Mesenchymal stem cell (in vitro differentiated cells and primary cell): Measurements from ENCODE around the gene SPINDOC.

Experiments used
- DNase-seq: peaks from one replicate; pipeline ENCODE4 v3.0.0-alpha.2; 2013
- H2AFZ ChIP-seq: one replicate; pipeline ENCODE4 v1.6.1; 2013; ENCODE audit warnings: low read depth, mild to moderate bottlenecking, control low read depth, inconsistent platforms, low read length, moderate library complexity
- H2AK5ac ChIP-seq: 2 replicates; pipeline ENCODE4 v1.6.1; 2013; ENCODE audit warnings: low read length, moderate library complexity, mild to moderate bottlenecking, inconsistent platforms; ENCODE audit not compliant: severe bottlenecking
- H2BK120ac ChIP-seq: one replicate; pipeline ENCODE4 v1.6.1; 2013; ENCODE audit warnings: low read depth, mild to moderate bottlenecking, inconsistent platforms, low read length, moderate library complexity
- H2BK12ac ChIP-seq, 2 experiments: one replicate each; pipeline ENCODE4 v1.6.1; 2013; ENCODE audit warnings: inconsistent platforms in 2 of 2, low read length in 2 of 2, mild to moderate bottlenecking in 2 of 2, moderate library complexity in 2 of 2, control low read depth in 1 of 2
- H2BK15ac ChIP-seq: one replicate; pipeline ENCODE4 v1.6.1; 2013; ENCODE audit warnings: mild to moderate bottlenecking, low read depth, inconsistent platforms; ENCODE audit not compliant: poor library complexity, severe bottlenecking
- H2BK5ac ChIP-seq: 2 replicates; pipeline ENCODE4 v1.6.1; 2013; ENCODE audit warnings: low read depth, mild to moderate bottlenecking, low read length, control low read depth, inconsistent platforms; ENCODE audit not compliant: poor library complexity, severe bottlenecking
- H3K14ac ChIP-seq, 2 experiments: one replicate each; pipeline ENCODE4 v1.6.1; 2013; ENCODE audit warnings: inconsistent platforms in 2 of 2, low read length in 2 of 2, control low read depth in 1 of 2, mild to moderate bottlenecking in 1 of 2, moderate library complexity in 1 of 2
- H3K18ac ChIP-seq, 2 experiments: one replicate each; pipeline ENCODE4 v1.6.1; 2013; ENCODE audit warnings: inconsistent platforms in 2 of 2, low read length in 2 of 2, control low read depth in 1 of 2, low read depth in 1 of 2, mild to moderate bottlenecking in 1 of 2
- H3K23ac ChIP-seq, 2 experiments: one replicate each; pipeline ENCODE4 v1.6.1; 2013; ENCODE audit warnings: inconsistent platforms in 2 of 2, low read length in 2 of 2, mild to moderate bottlenecking in 2 of 2, moderate library complexity in 2 of 2, control low read depth in 1 of 2
- H3K27ac ChIP-seq: 2 replicates; pipeline ENCODE4 v1.5.1; 2013; ENCODE audit warnings: mild to moderate bottlenecking, moderate library complexity, low read length, control low read depth, inconsistent platforms; ENCODE audit not compliant: poor library complexity, severe bottlenecking
- H3K27me3 ChIP-seq, 2 experiments: 2 replicates each; pipeline versions ENCODE4 v1.6.1 to v1.7.0; 2013; ENCODE audit warnings: low read length in 2 of 2, mild to moderate bottlenecking in 2 of 2, moderate library complexity in 2 of 2, control low read depth in 1 of 2, inconsistent platforms in 1 of 2; ENCODE audit not compliant: control insufficient read depth in 1 of 2, insufficient read depth in 1 of 2
- H3K36me3 ChIP-seq, 2 experiments: 2 replicates each; pipeline versions ENCODE4 v1.6.1 to v1.7.0; 2013; ENCODE audit warnings: low read length in 2 of 2, control low read depth in 1 of 2, inconsistent platforms in 1 of 2, low read depth in 1 of 2, mild to moderate bottlenecking in 1 of 2; ENCODE audit not compliant: insufficient read depth in 2 of 2, control insufficient read depth in 1 of 2
- H3K4ac ChIP-seq, 2 experiments: one replicate each; pipeline ENCODE4 v1.6.1; 2013; ENCODE audit warnings: inconsistent platforms in 2 of 2, low read length in 2 of 2, mild to moderate bottlenecking in 2 of 2, moderate library complexity in 2 of 2, control low read depth in 1 of 2, low read depth in 1 of 2
- H3K4me1 ChIP-seq: 2 replicates; pipeline ENCODE4 v1.6.1; 2013; ENCODE audit warnings: low read depth, low read length, control low read depth; ENCODE audit not compliant: control insufficient read depth, insufficient read depth
- H3K4me2 ChIP-seq: 2 replicates; pipeline ENCODE4 v1.6.1; 2013; ENCODE audit warnings: low read length, mild to moderate bottlenecking, inconsistent platforms; ENCODE audit not compliant: poor library complexity, severe bottlenecking
- H3K4me3 ChIP-seq, 2 experiments: 2 replicates each; pipeline versions ENCODE4 v1.5.1 to v1.7.0; 2013; ENCODE audit warnings: low read length in 2 of 2, mild to moderate bottlenecking in 2 of 2, control low read depth in 1 of 2, low read depth in 1 of 2; ENCODE audit not compliant: insufficient read depth in 1 of 2
- H3K79me1 ChIP-seq: replicated peaks from 2 replicates; pipeline ENCODE4 v1.6.1; 2013; ENCODE audit warnings: mild to moderate bottlenecking, control low read depth, low read length, inconsistent platforms; ENCODE audit not compliant: poor library complexity, severe bottlenecking
- H3K9ac ChIP-seq: 2 replicates; pipeline ENCODE4 v1.7.0; 2013; ENCODE audit warnings: mild to moderate bottlenecking, low read length, moderate library complexity
- H3K9me3 ChIP-seq: 2 replicates; pipeline ENCODE4 v1.7.0; 2013; ENCODE audit warnings: mild to moderate bottlenecking, low read length; ENCODE audit not compliant: control insufficient read depth
- H4K8ac ChIP-seq: one replicate; pipeline ENCODE4 v1.6.1; 2013; ENCODE audit warnings: inconsistent platforms, mild to moderate bottlenecking, low read length, moderate library complexity
- H4K91ac ChIP-seq: one replicate; pipeline ENCODE4 v1.6.1; 2013; ENCODE audit warnings: mild to moderate bottlenecking, low read length, inconsistent platforms
- WGBS: methylation state at CpG from one replicate; pipeline ENCODE4 v1.1.7; 2013; ENCODE audit warnings: mixed read lengths; 5-methylcytosine and 5-hydroxymethylcytosine counted together

SPINDOC gene

GRCh38 chr11:63847363-63847762 lies 34.1 kb downstream of the SPINDOC start:
- Histone ChIP-seq H3K36me3 (peaks cover 12 to 15% of the 10 kb centered on the region in 2 experiments), H2BK5ac (no peak overlapping the region), H3K27ac (no peak overlapping the region), H2AFZ (no peak overlapping the region), H3K4me2 (no peak overlapping the region), H3K9me3 (no peaks in the 10 kb centered on the region), H3K79me1 (peaks cover 4% of the 10 kb centered on the region), H3K14ac (no peak overlapping the region), H4K91ac (no peak overlapping the region), H4K8ac (no peak overlapping the region), H2BK120ac (no peak overlapping the region), H2BK12ac (no peak overlapping the region), H3K18ac (no peak overlapping the region), H3K23ac (no peak overlapping the region), H2AK5ac (no peak overlapping the region), H3K4me3 (no peak overlapping the region), H3K27me3 (no peaks in the 10 kb centered on the region), H2BK15ac (no peak overlapping the region), H3K4me1 (peaks cover 9% of the 10 kb centered on the region), H3K4ac (no peak overlapping the region), H3K9ac (no peak overlapping the region)
- 83% methylated on average over 2 of the region's 3 CpGs for WGBS
- no peak for DNase-seq

GRCh38 chr11:63849691-63850090 lies 36.4 kb downstream of the SPINDOC start:
- no peak overlapping the region for H3K23ac ChIP-seq
- no peak overlapping the region for H4K91ac ChIP-seq
- no peak overlapping the region for H2BK120ac ChIP-seq
- H3K27me3 ChIP-seq, result no peaks in the 10 kb centered on the region
- no peak overlapping the region for H2AFZ ChIP-seq
- no peaks in the 10 kb centered on the region for H3K9me3 ChIP-seq
- peaks cover 6% of the 10 kb centered on the region for H3K79me1 ChIP-seq
- no peak overlapping the region for H2AK5ac ChIP-seq
- no peak overlapping the region for H3K4ac ChIP-seq
- no peak overlapping the region for H2BK12ac ChIP-seq
- peaks cover 7% of the 10 kb centered on the region for H3K4me1 ChIP-seq
- 97% methylated on average over 2 of the region's 2 CpGs for WGBS
- H2BK15ac ChIP-seq, result no peak overlapping the region
- H3K4me3 ChIP-seq, result no peak overlapping the region
- no peak overlapping the region for H3K9ac ChIP-seq
- H3K18ac ChIP-seq, result no peak overlapping the region
- no peak for DNase-seq
- peaks cover 3 to 13% of the 10 kb centered on the region in 2 experiments for H3K36me3 ChIP-seq
- no peak overlapping the region for H4K8ac ChIP-seq
- no peak overlapping the region for H3K14ac ChIP-seq
- H2BK5ac ChIP-seq, result no peak overlapping the region
- no peak overlapping the region for H3K4me2 ChIP-seq
- no peak overlapping the region for H3K27ac ChIP-seq

- Histone ChIP-seq H3K36me3 (peaks cover 0 to 10% of the 10 kb centered on the region in 2 experiments), H2BK120ac (no peak overlapping the region), H2BK5ac (no peak overlapping the region), H3K9me3 (no peaks in the 10 kb centered on the region), H3K27me3 (no peaks in the 10 kb centered on the region), H2AFZ (no peak overlapping the region), H3K9ac (no peak overlapping the region), H3K23ac (no peak overlapping the region), H3K4me3 (no peak overlapping the region), H3K79me1 (peaks cover 8% of the 10 kb centered on the region), H3K14ac (no peak overlapping the region), H3K4ac (no peak overlapping the region), H2BK12ac (no peak overlapping the region), H3K18ac (no peak overlapping the region), H2BK15ac (no peak overlapping the region), H3K4me1 (no peaks in the 10 kb centered on the region), H2AK5ac (peak overlapping the region; percentile 79), H4K91ac (no peak overlapping the region), H3K27ac (no peak overlapping the region), H3K4me2 (no peak overlapping the region), H4K8ac (no peak overlapping the region)
- DNase-seq, result no peak
- 90% methylated on average over 5 of the region's 5 CpGs for WGBS
These were observed 37.7 kb downstream of the SPINDOC start for GRCh38 chr11:63850920-63851319.

GRCh38 chr11:63851364-63851763 lies 38.1 kb downstream of the SPINDOC start:
- H4K8ac ChIP-seq, result no peak overlapping the region
- H3K9me3 ChIP-seq, result no peaks in the 10 kb centered on the region
- DNase-seq, result no peak

More at GRCh38 chr11:63851364-63851763, 38.1 kb downstream of the SPINDOC start:
- Histone ChIP-seq H2BK120ac (no peak overlapping the region), H2AK5ac (no peak overlapping the region), H3K9ac (no peak overlapping the region), H3K23ac (no peak overlapping the region), H3K4me2 (no peak overlapping the region), H3K27me3 (no peaks in the 10 kb centered on the region), H3K4me3 (no peak overlapping the region), H4K91ac (no peak overlapping the region), H3K4ac (no peak overlapping the region), H3K14ac (no peak overlapping the region), H3K79me1 (peaks cover 10% of the 10 kb centered on the region), H2BK5ac (no peak overlapping the region), H2AFZ (no peak overlapping the region), H3K4me1 (no peaks in the 10 kb centered on the region), H2BK15ac (no peak overlapping the region), H3K27ac (no peak overlapping the region), H3K18ac (no peak overlapping the region), H3K36me3 (peaks cover 0 to 10% of the 10 kb centered on the region in 2 experiments), H2BK12ac (no peak overlapping the region)
- WGBS, result 89% methylated on average over 2 of the region's 2 CpGs
